NCI-H345 treated with DMSO at 0.1 percent for 48 hours (cell line): ENCODE results near the gene SLC16A4.

Source experiments
- DNase-seq: peaks from one replicate; lab custom pipeline; 2025; ENCODE audit not compliant: unreplicated experiment; lab: John Stamatoyannopoulos, UW

The SLC16A4 gene

DNA sequence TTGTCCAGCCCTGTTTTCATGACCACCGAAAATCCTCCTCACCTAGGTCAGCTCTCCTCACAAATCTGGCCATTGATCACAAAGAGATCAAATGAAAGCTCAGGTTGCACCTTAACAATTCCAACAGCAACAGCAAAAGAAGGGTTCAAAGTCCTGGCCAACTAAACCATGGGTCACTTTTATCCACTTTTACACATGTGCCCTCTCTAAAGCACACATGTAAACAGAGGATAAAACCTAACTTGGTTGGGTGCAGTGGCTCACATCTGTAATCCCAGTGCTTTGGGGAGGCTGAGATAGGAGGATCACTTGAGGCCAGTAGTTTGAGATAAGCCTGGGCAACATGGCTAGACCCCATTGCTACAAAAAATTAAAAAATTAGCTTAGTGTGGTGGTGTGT, 55.6 kb downstream of the SLC16A4 start:
- DNase-seq: no peak

DNA sequence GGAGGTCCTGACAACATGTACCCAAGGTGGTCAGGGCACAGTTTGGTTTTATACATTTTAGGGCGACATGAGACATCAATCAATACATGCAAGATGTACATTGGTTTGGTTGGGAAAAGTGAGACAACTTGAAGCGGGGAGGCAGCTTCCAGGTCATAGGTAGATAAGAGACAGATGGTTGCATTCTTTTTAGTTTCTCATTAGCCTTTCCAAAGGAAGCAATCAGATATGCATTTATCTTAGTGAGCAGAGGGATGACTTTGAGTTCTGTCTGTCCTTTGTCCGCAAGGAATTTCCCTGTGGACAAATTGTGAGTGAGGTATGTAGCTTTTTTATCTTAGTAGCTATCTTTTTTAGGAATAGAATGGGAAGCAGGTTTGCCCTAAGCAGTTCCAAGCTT, 62.1 kb downstream of the SLC16A4 start:
- DNase-seq: no peak

DNA sequence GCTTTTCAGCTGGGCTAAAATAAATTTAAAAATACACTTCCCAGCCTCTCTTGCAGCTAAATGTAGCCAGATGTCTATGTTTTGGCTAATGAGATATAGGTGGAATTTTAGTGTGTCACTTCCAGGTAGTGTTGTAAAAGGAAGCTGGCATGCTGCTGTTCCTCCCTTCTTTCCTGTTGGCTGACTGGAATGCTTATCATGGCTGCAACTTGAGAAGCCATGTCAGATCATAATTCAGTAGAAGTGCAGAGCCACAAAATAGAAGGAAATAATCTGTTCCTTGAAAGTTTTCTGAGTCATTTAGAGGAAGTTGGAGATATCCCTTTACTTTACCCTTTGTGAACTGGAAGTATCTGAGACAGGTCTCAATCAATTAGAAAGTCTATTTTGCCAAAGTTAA, 62.6 kb downstream of the SLC16A4 start:
- no peak for DNase-seq

DNA sequence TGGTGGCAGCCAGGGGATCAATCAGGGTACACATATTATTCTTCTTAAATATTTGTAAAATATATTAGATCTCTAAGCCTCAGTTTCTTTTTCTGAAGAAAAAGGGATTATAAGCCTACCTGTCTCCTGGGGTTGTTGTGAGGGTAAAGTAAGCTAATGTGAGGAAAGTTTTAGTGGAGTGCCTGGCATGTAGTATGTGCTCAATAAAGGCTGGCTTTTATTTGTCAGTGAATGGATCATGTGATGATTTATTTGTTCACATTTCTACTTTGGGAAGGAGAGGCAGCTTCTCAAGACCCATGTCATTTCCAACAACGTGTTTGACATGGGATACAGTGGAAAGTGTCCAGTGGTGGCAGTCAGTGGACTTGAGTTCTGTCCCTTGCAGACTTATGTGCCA, 64.0 kb downstream of the SLC16A4 start:
- no peak for DNase-seq

DNA sequence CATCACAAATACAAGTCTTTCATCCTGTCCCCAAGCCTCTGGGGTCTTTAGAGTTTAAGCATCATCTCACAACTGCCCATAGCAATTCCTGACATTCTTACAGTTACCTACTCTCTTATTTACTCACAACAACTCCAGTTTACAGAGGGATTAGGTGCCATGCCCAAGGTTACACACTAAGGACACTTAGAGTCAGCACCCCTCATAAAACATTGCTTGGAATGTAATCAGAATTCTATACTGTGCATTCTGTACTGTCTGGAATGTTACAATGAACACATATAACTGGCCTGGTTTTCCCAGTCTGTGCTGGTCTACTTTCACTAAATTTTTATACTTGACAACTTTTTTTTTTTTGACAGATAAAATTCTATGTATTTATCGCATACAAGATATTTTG, 66.2 kb downstream of the SLC16A4 start:
- no peak for DNase-seq

- DNase-seq: no peak
Measured at GRCh38 chr1:110321846-110322245, 69.0 kb downstream of the SLC16A4 start.

DNA sequence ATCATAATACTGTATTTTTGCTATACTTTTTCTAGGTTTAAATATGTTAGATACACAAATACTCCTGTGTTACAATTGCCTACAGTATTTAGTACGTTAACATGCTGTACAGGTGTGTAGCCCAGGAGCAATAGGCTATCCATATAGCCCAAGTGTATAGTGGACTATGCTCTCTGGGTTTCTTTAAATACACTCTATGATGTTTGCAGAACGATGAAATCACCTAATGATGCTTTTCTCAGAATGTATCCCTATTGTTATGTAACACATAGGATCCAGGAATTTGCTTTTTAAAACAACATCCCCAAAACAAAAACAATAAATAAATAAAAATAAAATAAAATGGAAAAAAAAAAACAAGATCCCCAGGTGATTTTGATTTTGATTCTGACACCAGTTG, 69.8 kb downstream of the SLC16A4 start:
- DNase-seq: no peak

DNA sequence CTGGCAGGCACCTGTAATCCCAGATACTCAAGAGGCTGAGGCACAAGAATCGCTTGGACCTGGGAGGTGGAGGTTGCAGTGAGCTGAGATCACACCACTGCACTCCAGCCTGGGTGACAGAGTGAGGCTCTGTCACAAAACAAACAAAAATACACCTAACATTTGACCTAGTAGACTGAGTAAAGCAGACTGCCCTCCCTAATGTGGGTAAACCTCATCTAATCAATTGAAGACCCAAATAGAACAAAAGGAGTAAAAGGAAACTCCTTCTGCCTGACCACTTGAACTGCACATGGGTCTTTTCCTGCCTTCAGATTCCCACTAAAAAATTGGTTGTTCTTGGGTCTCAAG, 70.7 kb downstream of the SLC16A4 start:
- no peak for DNase-seq

DNA sequence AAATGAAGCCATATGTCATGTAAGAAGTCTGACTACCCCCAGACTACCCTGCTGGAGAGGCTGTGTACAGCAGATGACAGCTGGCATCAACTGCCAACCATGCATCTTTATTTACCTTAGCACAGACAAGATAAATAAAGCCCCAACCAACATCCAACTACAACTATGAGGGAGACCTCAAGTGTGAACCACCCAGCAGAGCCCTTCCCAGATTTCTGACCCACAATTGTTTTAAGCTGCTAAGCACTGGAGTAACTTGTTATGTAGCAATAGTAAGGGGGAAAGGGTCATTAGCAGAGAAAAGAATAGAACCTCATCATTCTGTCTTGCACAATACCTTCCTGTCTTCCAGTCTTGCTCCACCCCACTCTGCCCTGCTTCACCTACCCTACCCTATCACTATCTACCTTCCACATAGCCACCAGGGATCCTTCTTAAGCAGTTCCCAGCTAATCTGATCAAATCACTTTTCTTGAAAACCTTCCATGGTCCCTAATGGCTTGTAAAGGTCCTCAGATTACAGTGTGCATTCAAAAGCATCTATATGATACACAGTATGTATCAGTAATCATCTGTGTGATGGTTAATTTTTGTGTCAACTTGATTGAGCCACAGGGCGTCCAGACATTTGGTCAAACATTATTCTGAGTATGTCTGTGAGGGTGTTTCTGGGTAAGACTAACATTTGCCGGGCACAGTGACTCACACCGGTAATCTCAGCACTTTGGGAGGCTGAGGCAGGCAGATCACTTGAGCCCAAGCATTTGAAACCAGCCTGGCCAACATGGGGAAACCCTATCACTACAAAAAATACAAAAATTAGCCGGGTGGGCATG, 71.3 kb downstream of the SLC16A4 start:
- DNase-seq: no peak

GRCh38 chr1:110318046-110318445, 72.8 kb downstream of the SLC16A4 start:
- no peak for DNase-seq

GRCh38 chr1:110316735-110317134, 74.1 kb downstream of the SLC16A4 start:
- no peak for DNase-seq
